AG04450 (cell line): Measurements from ENCODE around the gene TMEM255B. TPM values are rescaled to one million over a fixed set of nuclear protein-coding genes. Genes with fewer than 3 reads are reported as not detected.

Experiments used
- CTCF ChIA-PET: fragments of 300-600, 350-600 bp; formaldehyde crosslinking; extraction: SDS; loops from one replicate; lab custom pipeline; 2022; ENCODE audit warnings: antibody characterized with exemption, inconsistent platforms; lab: Charles Lee
- POLR2A ChIA-PET: fragments of 350-600 bp; formaldehyde crosslinking; extraction: SDS; loops from one replicate; lab custom pipeline; 2021; ENCODE audit warnings: antibody characterized with exemption, inconsistent platforms; lab: Yijun Ruan, JAX
- DNase-seq: peaks from one replicate; pipeline ENCODE4 v3.0.0-alpha.2; 2011; ENCODE audit warnings: low read depth, low spot score
- H3K27ac ChIP-seq: one replicate; pipeline ENCODE4 v1.5.1; 2012; ENCODE audit warnings: low read depth, low read length, control low read depth
- H3K27me3 ChIP-seq: one replicate; pipeline ENCODE4 v1.6.0; 2012; ENCODE audit warnings: low read length; ENCODE audit not compliant: control insufficient read depth, insufficient read depth
- H3K4me3 ChIP-seq: 2 replicates; pipeline ENCODE4 v1.5.1; 2011; ENCODE audit warnings: mild to moderate bottlenecking, low read depth, low read length, control low read depth
- H3K9me3 ChIP-seq: 2 replicates; pipeline ENCODE4 v1.5.1; 2012; ENCODE audit warnings: low read length; ENCODE audit not compliant: control insufficient read depth, insufficient read depth
- polyA plus RNA-seq: library from polyadenylated mRNA; depleted of rRNA; stranded (reverse); fragments of >200 nt; gene quantifications from 2 replicates; pipeline ENCODE4 v1.2.3, GENCODE V29; 2011
- TF ChIP-seq, protein P1 (sequence below): IDR thresholded peaks from 2 replicates; pipeline ENCODE4 v1.5.1; 2011; ENCODE audit warnings: low read depth, low read length, control low read depth, inconsistent platforms

TMEM255B gene
- polyA plus RNA-seq, 1 experiment: 4.1 TPM

DNA sequence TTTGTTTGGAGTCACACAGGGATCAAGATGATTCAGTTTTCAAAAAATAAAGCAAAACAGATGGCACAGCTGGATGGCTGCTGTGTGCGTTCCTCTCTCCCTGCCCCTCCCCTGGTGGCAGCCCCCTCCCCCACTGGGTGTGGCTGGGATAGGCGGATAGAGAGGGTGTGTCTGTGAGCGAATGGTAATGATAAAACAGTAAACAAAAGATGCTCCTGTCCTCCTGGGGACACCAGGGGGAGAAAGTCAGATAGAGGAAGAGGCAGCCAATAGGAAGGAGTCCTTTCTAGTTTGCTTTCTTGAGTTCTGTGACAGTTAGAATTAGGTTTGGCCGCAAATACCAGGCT, 6.5 kb downstream of the TMEM255B start:
- H3K27me3 ChIP-seq: peaks cover 22% of the 10 kb centered on the region
- no peak overlapping the region for H3K27ac ChIP-seq
- DNase-seq: no peak
- H3K9me3 ChIP-seq: peaks cover 11% of the 10 kb centered on the region
- H3K4me3 ChIP-seq: no peak overlapping the region
- POLR2A ChIA-PET: no interaction called here
- TF ChIP-seq, protein P1, sequence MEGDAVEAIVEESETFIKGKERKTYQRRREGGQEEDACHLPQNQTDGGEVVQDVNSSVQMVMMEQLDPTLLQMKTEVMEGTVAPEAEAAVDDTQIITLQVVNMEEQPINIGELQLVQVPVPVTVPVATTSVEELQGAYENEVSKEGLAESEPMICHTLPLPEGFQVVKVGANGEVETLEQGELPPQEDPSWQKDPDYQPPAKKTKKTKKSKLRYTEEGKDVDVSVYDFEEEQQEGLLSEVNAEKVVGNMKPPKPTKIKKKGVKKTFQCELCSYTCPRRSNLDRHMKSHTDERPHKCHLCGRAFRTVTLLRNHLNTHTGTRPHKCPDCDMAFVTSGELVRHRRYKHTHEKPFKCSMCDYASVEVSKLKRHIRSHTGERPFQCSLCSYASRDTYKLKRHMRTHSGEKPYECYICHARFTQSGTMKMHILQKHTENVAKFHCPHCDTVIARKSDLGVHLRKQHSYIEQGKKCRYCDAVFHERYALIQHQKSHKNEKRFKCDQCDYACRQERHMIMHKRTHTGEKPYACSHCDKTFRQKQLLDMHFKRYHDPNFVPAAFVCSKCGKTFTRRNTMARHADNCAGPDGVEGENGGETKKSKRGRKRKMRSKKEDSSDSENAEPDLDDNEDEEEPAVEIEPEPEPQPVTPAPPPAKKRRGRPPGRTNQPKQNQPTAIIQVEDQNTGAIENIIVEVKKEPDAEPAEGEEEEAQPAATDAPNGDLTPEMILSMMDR: no peak
- CTCF ChIA-PET: no interaction called here

DNA sequence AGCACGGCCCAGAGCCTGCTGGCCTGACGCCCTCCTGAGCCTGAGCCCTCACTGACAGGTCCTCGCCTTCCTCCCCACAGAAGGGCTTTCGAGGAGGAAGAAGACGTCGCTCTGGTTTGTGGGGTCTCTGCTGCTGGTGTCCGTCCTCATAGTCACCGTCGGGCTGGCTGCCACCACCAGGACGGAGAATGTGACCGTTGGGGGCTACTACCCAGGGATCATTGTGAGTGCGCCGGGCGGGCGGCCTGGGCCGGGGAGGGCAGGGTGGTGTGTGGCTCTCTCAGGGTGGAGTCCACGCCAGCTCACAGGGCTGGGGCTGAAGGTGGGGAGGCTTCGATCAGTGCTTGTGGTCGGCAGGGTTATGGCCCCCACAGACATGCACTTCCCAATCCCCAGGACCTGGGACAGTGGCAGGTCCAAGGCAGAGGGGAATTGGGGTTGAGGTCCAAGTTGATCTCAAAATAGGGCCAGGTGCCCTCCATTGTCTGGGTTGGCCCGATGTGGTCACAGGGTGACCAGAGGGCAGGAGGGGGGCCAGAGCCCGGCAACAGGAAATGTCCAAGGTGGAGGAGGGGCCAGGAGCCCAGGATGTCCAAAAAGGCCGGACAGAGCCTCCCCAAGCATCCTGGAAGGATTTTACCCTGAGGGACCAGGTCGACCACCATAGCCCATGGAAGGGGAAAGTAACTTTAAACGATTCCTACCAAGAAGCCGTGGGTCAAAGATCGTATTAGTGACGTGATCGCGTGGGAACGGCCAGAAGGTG, 7.2 kb downstream of the TMEM255B start:
- CTCF ChIA-PET: no interaction called here
- no peak overlapping the region for H3K4me3 ChIP-seq
- no peak for DNase-seq
- peaks cover 15% of the 10 kb centered on the region for H3K27me3 ChIP-seq
- no peak overlapping the region for H3K27ac ChIP-seq
- POLR2A ChIA-PET: no interaction called here
- TF ChIP-seq, protein P1: no peak
- H3K9me3 ChIP-seq: peaks cover 18% of the 10 kb centered on the region

DNA sequence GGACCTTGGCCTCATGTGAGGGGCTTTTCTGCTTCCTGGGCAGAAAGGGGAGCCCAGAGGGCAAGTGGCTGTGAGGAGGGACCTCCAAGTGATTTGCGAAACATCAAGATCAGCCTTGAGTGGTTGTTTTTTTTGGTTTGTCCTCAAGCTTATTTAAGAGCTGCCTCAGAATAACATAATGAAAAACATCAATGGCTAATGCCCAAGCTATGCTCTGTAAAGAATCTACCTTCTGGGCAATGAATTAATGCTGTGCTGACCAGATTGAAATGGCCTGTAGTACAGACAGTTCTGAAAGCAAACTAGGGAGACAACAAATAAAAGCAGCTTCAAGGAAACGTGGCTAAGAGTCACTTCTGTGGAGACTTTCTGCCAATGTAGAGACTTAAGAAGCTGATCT, 8.3 kb downstream of the TMEM255B start:
- CTCF ChIA-PET: no interaction called here
- Histone ChIP-seq H3K27me3 (peaks cover 12% of the 10 kb centered on the region), H3K9me3 (peaks cover 24% of the 10 kb centered on the region), H3K4me3 (no peak overlapping the region), H3K27ac (no peak overlapping the region)
- DNase-seq: no peak
- POLR2A ChIA-PET: no interaction called here
- TF ChIP-seq, protein P1: no peak

DNA sequence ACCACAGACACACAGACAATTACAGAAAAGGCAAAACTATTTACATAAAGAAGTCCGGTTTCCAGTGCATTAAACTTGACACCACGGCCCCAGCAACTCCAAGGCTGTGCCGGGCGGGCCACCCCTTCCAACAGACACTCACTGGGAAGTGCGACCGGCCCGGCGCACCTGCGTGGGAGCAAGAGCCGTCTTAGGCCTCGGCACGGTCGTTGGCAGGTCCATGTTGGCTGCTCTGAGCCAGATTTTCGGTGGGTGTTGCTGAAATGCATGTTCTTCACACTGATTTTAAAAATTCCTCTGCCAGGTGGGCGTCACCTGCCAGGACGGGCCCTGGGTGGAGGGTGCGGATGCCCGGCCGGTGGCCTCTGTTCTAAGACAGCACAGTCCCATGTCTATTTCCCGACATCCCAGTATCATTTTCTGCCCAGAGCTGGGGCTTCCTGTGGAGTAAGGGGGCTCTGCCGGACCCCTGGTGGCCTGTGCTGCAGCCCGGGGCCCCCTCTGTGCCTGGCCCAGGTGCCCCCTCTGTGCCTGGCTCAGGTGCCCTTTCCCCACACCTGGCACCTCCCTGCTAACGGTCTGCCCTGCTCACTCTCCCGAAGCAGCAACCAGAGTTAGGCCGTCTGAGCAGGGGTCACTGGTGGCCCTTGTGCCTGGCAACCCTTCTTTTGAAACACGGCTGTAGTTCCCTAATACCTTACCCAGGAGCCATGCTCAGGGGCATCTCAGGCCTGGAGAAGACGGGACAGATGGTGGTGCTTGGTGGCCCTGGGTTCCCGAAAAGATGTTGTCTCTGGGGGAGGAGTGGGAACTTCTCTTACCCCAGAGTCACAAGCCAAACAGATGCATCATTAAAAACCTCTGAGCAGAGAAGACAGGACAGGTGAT, 9.2 kb downstream of the TMEM255B start:
- ChIA-PET POLR2A (no interaction called here), CTCF (no interaction called here)

More for the DNA sequence above, 9.2 kb downstream of the TMEM255B start:
- TF ChIP-seq, protein P1: no peak
- DNase-seq: no peak
- Histone ChIP-seq H3K4me3 (no peak overlapping the region), H3K27ac (no peak overlapping the region), H3K9me3 (peaks cover 24% of the 10 kb centered on the region), H3K27me3 (peaks cover 8% of the 10 kb centered on the region)
